ENCODE data around the gene CMPK1.

Gene CMPK1

DNA sequence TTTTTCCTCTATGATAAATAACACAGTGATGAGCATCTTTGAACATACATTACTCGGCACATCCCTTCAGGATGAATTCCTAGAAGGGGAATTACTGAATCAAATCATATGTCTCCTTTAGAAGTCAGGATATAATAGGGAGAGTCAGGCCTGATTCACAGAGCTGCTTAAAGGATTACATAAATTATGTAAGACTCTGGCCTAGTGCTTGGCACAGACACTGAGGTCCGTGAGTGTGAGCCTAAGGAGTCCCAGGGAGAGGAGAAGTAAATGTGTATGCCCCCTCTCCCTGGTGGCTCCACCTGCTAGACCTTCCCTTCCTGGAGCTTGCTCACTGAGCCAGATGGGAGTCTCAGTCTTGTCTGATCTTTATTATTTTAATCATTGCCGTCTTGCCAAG, 73.9 kb downstream of the CMPK1 start:
- no peak for TF ChIP-seq EZH2phosphoT487 (IDR thresholded peaks at IDR 0.05; ENCODE audit: borderline replicate concordance)
- TF ChIP-seq, protein P1, sequence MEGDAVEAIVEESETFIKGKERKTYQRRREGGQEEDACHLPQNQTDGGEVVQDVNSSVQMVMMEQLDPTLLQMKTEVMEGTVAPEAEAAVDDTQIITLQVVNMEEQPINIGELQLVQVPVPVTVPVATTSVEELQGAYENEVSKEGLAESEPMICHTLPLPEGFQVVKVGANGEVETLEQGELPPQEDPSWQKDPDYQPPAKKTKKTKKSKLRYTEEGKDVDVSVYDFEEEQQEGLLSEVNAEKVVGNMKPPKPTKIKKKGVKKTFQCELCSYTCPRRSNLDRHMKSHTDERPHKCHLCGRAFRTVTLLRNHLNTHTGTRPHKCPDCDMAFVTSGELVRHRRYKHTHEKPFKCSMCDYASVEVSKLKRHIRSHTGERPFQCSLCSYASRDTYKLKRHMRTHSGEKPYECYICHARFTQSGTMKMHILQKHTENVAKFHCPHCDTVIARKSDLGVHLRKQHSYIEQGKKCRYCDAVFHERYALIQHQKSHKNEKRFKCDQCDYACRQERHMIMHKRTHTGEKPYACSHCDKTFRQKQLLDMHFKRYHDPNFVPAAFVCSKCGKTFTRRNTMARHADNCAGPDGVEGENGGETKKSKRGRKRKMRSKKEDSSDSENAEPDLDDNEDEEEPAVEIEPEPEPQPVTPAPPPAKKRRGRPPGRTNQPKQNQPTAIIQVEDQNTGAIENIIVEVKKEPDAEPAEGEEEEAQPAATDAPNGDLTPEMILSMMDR (conservative IDR thresholded peaks at IDR 0.05; ENCODE audit: low read length) = no peak
- Histone ChIP-seq H3K79me2 (ENCODE audit: insufficient read depth, low read length) (no peaks in the 10 kb centered on the region), H3K36me3 (ENCODE audit: insufficient read depth, low read length) (no peaks in the 10 kb centered on the region), H3K9me2 (replicated peaks; ENCODE audit: low read depth, low read length) (no peaks in the 10 kb centered on the region), H3K4me2 (ENCODE audit: low read depth, low read length, poor library complexity, severe bottlenecking) (no peak overlapping the region), H3K9ac (ENCODE audit: low read depth, low read length, poor library complexity, severe bottlenecking) (no peak overlapping the region), H3K9me3 (ENCODE audit: insufficient read depth, low read depth, low read length) (no peaks in the 10 kb centered on the region), H4K20me1 (ENCODE audit: insufficient read depth, low read length, poor library complexity, severe bottlenecking) (no peaks in the 10 kb centered on the region), H3F3A (ENCODE audit: low read depth) (no peaks in the 10 kb centered on the region), H3K27me3 (ENCODE audit: insufficient read depth, low read length, poor library complexity, severe bottlenecking) (no peaks in the 10 kb centered on the region), H3K4me1 (ENCODE audit: insufficient read depth, low read length, poor library complexity, severe bottlenecking) (no peaks in the 10 kb centered on the region), H2AFZ (ENCODE audit: low read length) (no peak overlapping the region), H3K4me3 (ENCODE audit: low read length, poor library complexity, severe bottlenecking) (no peak overlapping the region)

DNA sequence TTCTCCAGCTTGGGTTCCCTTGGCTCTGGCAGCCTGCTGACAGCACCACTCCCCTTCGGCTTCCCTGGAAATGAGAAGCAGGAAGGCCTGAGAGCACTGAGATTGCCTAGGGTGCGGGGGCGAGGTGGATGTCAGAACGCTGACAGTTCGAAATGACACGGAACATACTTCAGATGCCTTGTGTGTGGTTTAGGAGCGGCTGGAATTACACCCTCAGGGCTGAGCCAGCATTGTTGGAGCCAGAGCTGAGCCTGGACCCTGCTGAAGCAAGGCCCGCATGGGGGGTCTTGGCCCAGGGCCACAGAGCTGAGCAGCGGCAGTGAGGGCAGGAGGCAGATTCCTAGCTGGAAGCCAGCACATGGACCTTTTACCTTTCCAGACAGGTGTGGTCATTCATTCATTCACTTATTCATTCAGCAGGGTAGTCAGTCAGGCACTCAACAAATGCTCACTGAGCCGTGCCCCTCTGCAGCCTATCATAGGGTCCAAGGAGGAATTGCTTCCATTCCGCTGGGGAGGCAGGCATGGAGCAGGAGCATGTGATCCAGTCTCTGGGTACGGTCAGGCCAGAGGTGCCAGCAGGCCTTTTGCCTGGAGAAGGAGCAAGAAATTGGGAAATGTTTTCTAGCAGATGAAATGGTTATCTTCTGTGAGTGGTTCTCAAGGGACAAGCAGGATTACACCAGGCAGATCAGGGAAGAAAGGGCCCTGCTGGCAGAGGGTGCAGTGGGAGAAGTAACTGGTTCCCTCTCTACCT, 75.9 kb downstream of the CMPK1 start:
- Histone ChIP-seq H3K79me2 (ENCODE audit: insufficient read depth, low read length) (no peaks in the 10 kb centered on the region), H2AFZ (ENCODE audit: low read length) (no peak overlapping the region), H3K4me1 (ENCODE audit: insufficient read depth, low read length, poor library complexity, severe bottlenecking) (no peaks in the 10 kb centered on the region), H3K27me3 (ENCODE audit: insufficient read depth, low read length, poor library complexity, severe bottlenecking) (no peaks in the 10 kb centered on the region), H3K4me2 (ENCODE audit: low read depth, low read length, poor library complexity, severe bottlenecking) (no peak overlapping the region), H3F3A (ENCODE audit: low read depth) (no peaks in the 10 kb centered on the region), H3K9ac (ENCODE audit: low read depth, low read length, poor library complexity, severe bottlenecking) (no peak overlapping the region), H3K9me3 (ENCODE audit: insufficient read depth, low read depth, low read length) (no peaks in the 10 kb centered on the region), H3K4me3 (ENCODE audit: low read length, poor library complexity, severe bottlenecking) (no peak overlapping the region), H3K36me3 (ENCODE audit: insufficient read depth, low read length) (no peaks in the 10 kb centered on the region), H3K9me2 (replicated peaks; ENCODE audit: low read depth, low read length) (no peaks in the 10 kb centered on the region), H4K20me1 (ENCODE audit: insufficient read depth, low read length, poor library complexity, severe bottlenecking) (no peaks in the 10 kb centered on the region)
- TF ChIP-seq, protein P1 (conservative IDR thresholded peaks at IDR 0.05; ENCODE audit: low read length) = no peak
- no peak for TF ChIP-seq EZH2phosphoT487 (IDR thresholded peaks at IDR 0.05; ENCODE audit: borderline replicate concordance)

DNA sequence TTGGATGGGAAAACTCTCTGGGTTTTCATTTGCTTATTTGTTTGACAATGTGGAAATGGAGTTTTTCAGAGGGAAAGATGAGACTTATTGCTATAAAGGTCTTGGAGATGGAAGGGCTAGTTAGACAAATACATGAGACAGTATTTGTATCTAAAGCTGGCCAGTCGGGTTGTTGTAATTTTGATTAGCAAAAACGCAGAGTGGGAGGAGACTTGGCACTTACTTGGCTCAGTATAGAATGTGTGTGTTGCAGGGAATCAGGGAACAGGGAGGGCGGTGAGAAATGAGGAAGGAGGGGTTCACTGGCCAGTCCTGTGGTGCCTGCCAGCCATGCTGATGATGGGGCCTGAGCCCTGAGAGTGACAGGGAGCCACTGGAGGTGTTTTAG, 76.5 kb downstream of the CMPK1 start:
- TF ChIP-seq, protein P1 (conservative IDR thresholded peaks at IDR 0.05; ENCODE audit: low read length) = no peak
- no peak for TF ChIP-seq EZH2phosphoT487 (IDR thresholded peaks at IDR 0.05; ENCODE audit: borderline replicate concordance)
- no peaks in the 10 kb centered on the region for H3K36me3 ChIP-seq (ENCODE audit: insufficient read depth, low read length)
- no peak overlapping the region for H3K4me3 ChIP-seq (ENCODE audit: low read length, poor library complexity, severe bottlenecking)
- H3K9ac ChIP-seq (ENCODE audit: low read depth, low read length, poor library complexity, severe bottlenecking) = no peak overlapping the region
- H3F3A ChIP-seq (ENCODE audit: low read depth) = no peaks in the 10 kb centered on the region
- no peaks in the 10 kb centered on the region for H3K9me3 ChIP-seq (ENCODE audit: insufficient read depth, low read depth, low read length)
- no peaks in the 10 kb centered on the region for H3K9me2 ChIP-seq (replicated peaks; ENCODE audit: low read depth, low read length)
- H2AFZ ChIP-seq (ENCODE audit: low read length) = no peak overlapping the region
- no peaks in the 10 kb centered on the region for H3K27me3 ChIP-seq (ENCODE audit: insufficient read depth, low read length, poor library complexity, severe bottlenecking)
- H3K79me2 ChIP-seq (ENCODE audit: insufficient read depth, low read length) = no peaks in the 10 kb centered on the region
- H3K4me1 ChIP-seq (ENCODE audit: insufficient read depth, low read length, poor library complexity, severe bottlenecking) = no peaks in the 10 kb centered on the region
- H3K4me2 ChIP-seq (ENCODE audit: low read depth, low read length, poor library complexity, severe bottlenecking) = no peak overlapping the region
- no peaks in the 10 kb centered on the region for H4K20me1 ChIP-seq (ENCODE audit: insufficient read depth, low read length, poor library complexity, severe bottlenecking)

Measured in Loucy (cell line).